B cell (primary cell): ENCODE measurements around the gene AP5B1. TPM values are rescaled to one million over a fixed set of nuclear protein-coding genes. Genes with fewer than 3 reads are reported as not detected.

Experiments
- ATAC-seq: fragments of 200-7000 bp; cut with Tn5 transposase; one replicate; pipeline ENCODE4 v1.10.0; 2021; ENCODE audit warnings: low read depth, mild to moderate bottlenecking, moderate number of reproducible peaks, moderate library complexity
- CTCF ChIA-PET: fragments of 350-600 bp; sonication (Branson Sonifier 250); formaldehyde crosslinking; loops from one replicate; lab custom pipeline; 2021; ENCODE audit warnings: antibody characterized with exemption, inconsistent platforms; lab: Charles Lee
- POLR2A ChIA-PET: fragments of 350-600 bp; sonication (Branson Sonifier 250); formaldehyde crosslinking; loops from one replicate; lab custom pipeline; 2021; ENCODE audit warnings: antibody characterized with exemption; lab: Charles Lee
- DNase-seq: peaks from one replicate; pipeline ENCODE4 v3.0.0; 2013
- H2AFZ ChIP-seq: 2 replicates; pipeline ENCODE4 v1.6.1; 2012; ENCODE audit warnings: mild to moderate bottlenecking, low read depth, low read length; ENCODE audit not compliant: insufficient read depth, poor library complexity, severe bottlenecking
- H3K27ac ChIP-seq, 2 donors: 1 replicate in 1 of 2; 2 replicates in 1 of 2; pipeline ENCODE4 v1.5.1; 2012 to 2013; ENCODE audit warnings: low read length in 2 of 2, mild to moderate bottlenecking in 2 of 2, moderate library complexity in 1 of 2
- H3K27me3 ChIP-seq, 4 experiments: fragments of 200-600 bp in 1 of 4; sonication (generic) in 1 of 4; replicated peaks in 1 of 4; 1 replicate in 2 of 4; 2 replicates in 2 of 4; pipeline versions ENCODE4 v1.6.1 to v1.7.0; 2013 to 2016; ENCODE audit warnings: low read length in 3 of 4, mild to moderate bottlenecking in 2 of 4, mixed read lengths in 1 of 4, moderate library complexity in 1 of 4; ENCODE audit not compliant: insufficient read depth in 4 of 4, control insufficient read depth in 3 of 4; ENCODE audit errors: control extremely low read depth in 1 of 4
- H3K36me3 ChIP-seq, 2 experiments: replicated peaks in 1 of 2; 1 replicate in 1 of 2; 2 replicates in 1 of 2; pipeline versions ENCODE4 v1.6.1 to v1.7.1; 2013; ENCODE audit warnings: low read length in 1 of 2; ENCODE audit not compliant: insufficient read depth in 2 of 2, control insufficient read depth in 1 of 2; ENCODE audit errors: control extremely low read depth in 1 of 2, extremely low read depth in 1 of 2
- H3K4me1 ChIP-seq, 2 donors: fragments of 200-600 bp in 1 of 2; sonication (generic) in 1 of 2; 1 replicate in 1 of 2; 2 replicates in 1 of 2; pipeline versions ENCODE4 v1.5.1 to v1.6.1; 2013 to 2017; ENCODE audit warnings: low read length in 2 of 2; ENCODE audit not compliant: control insufficient read depth in 2 of 2, insufficient read depth in 2 of 2
- H3K4me2 ChIP-seq: replicated peaks from 2 replicates; pipeline ENCODE3; 2012; ENCODE audit warnings: mild to moderate bottlenecking, low read depth, low read length; ENCODE audit not compliant: poor library complexity, severe bottlenecking
- H3K4me3 ChIP-seq, 5 experiments: fragments of 200-600 bp in 1 of 5; sonication (generic) in 1 of 5; 1 replicate in 3 of 5; 2 replicates in 2 of 5; pipeline versions ENCODE4 v1.5.1 to v1.7.0; 2011 to 2016; ENCODE audit warnings: low read length in 4 of 5, mild to moderate bottlenecking in 4 of 5, low read depth in 2 of 5, control low read depth in 1 of 5, moderate library complexity in 1 of 5; ENCODE audit not compliant: insufficient read depth in 1 of 5; ENCODE audit errors: control extremely low read depth in 1 of 5, extremely low read depth in 1 of 5
- H3K79me2 ChIP-seq: fragments of 200-600 bp; sonication (generic); one replicate; pipeline ENCODE4 v1.6.0; 2016; ENCODE audit warnings: low read length; ENCODE audit not compliant: control insufficient read depth, insufficient read depth
- H3K9ac ChIP-seq: fragments of 200-600 bp; sonication (generic); 2 replicates; pipeline ENCODE4 v1.6.1; 2017; ENCODE audit warnings: mild to moderate bottlenecking, low read length, moderate library complexity
- H3K9me3 ChIP-seq, 3 donors: one replicate each; pipeline versions ENCODE4 v1.6.1 to v1.7.1; 2013; ENCODE audit warnings: low read length in 2 of 3; ENCODE audit not compliant: control insufficient read depth in 2 of 3, insufficient read depth in 1 of 3; ENCODE audit errors: control extremely low read depth in 1 of 3
- H4K20me1 ChIP-seq: 2 replicates; pipeline ENCODE4 v1.6.0; 2012; ENCODE audit warnings: mild to moderate bottlenecking, low read length; ENCODE audit not compliant: insufficient read depth, control insufficient read depth, poor library complexity, severe bottlenecking
- H3K27ac Mint-ChIP-seq: one replicate; pipeline ENCODE4 v1.8.0; 2021; ENCODE audit warnings: mixed read lengths
- H3K27me3 Mint-ChIP-seq: one replicate; pipeline ENCODE4 v1.8.0; 2021; ENCODE audit warnings: mixed read lengths
- H3K4me1 Mint-ChIP-seq: one replicate; pipeline ENCODE4 v1.8.0; 2021; ENCODE audit warnings: mixed read lengths
- H3K4me3 Mint-ChIP-seq: one replicate; pipeline ENCODE4 v1.8.0; 2021; ENCODE audit warnings: mixed read lengths
- H3K9me3 Mint-ChIP-seq: one replicate; pipeline ENCODE4 v1.8.0; 2022; ENCODE audit warnings: mixed read lengths; ENCODE audit not compliant: insufficient read depth
- EZH2 ChIP-seq: IDR thresholded peaks from 2 replicates; pipeline ENCODE4 v1.6.1; 2012; ENCODE audit warnings: borderline replicate concordance, low read depth, mild to moderate bottlenecking, moderate library complexity, low read length; ENCODE audit not compliant: insufficient read depth, poor library complexity, severe bottlenecking
- WGBS: methylation state at CpG from one replicate; pipeline ENCODE4 v1.1.5; 2013; ENCODE audit warnings: missing lambda C conversion rate; ENCODE audit not compliant: insufficient coverage; 5-methylcytosine and 5-hydroxymethylcytosine counted together
- intact Hi-C: fragments of 100-400 bp; cut with micrococcal nuclease; formaldehyde crosslinking; loops from one replicate; pipeline ENCODE4 v1.10.0; 2022
- polyA plus RNA-seq: library from polyadenylated mRNA; depleted of rRNA; stranded (reverse); fragments of >200 nt; gene quantifications from 2 replicates; pipeline ENCODE4 v1.2.3, GENCODE V29; 2012
- total RNA-seq, 2 donors: library from RNA; stranded (reverse); fragments of 120-200 nt in 1 of 2; gene quantifications; 1 replicate in 1 of 2; 2 replicates in 1 of 2; pipeline versions ENCODE4 v1.2.3 to v1.2.4, GENCODE V29; 2013 to 2022
- TF ChIP-seq, protein P1 (sequence below): fragments of 200-600 bp; IDR thresholded peaks from one replicate; pipeline ENCODE4 v1.8.0; 2022; ENCODE audit warnings: antibody characterized with exemption, mild to moderate bottlenecking

Gene AP5B1
- total and polyA plus RNA-seq, 2 donors (not counting 1 experiment from before 2014, with no cell fraction given), result 9.6 to 25.2 TPM

GRCh38 chr11:65771589-65772112, 9.1 kb downstream of the AP5B1 start:
- Histone ChIP-seq H3K79me2 (peaks cover 13% of the 10 kb centered on the region), H4K20me1 (peaks cover 12% of the 10 kb centered on the region), H3K27me3 (no peaks in the 10 kb centered on the region), H3K9me3 (no peaks in the 10 kb centered on the region), H2AFZ (no peak overlapping the region), H3K4me1 (peaks cover 0 to 4% of the 10 kb centered on the region in 2 donors), H3K4me2 (no peak overlapping the region), H3K9ac (no peak overlapping the region), H3K27ac (no peak overlapping the region), H3K36me3 (no peaks in the 10 kb centered on the region), H3K4me3 (no peak overlapping the region)
- Mint-ChIP-seq H3K4me3 (no peak overlapping the region), H3K9me3 (no peaks in the 10 kb centered on the region), H3K27ac (no peak overlapping the region), H3K4me1 (peaks cover 10% of the 10 kb centered on the region), H3K27me3 (no peaks in the 10 kb centered on the region)
- POLR2A ChIA-PET, result no interaction called here
- WGBS, result 75% methylated on average over 5 of the region's 6 CpGs
- intact Hi-C loops, result no loop called here
- DNase-seq (no peak), ATAC-seq (no peak)
- TF ChIP-seq, protein P1, sequence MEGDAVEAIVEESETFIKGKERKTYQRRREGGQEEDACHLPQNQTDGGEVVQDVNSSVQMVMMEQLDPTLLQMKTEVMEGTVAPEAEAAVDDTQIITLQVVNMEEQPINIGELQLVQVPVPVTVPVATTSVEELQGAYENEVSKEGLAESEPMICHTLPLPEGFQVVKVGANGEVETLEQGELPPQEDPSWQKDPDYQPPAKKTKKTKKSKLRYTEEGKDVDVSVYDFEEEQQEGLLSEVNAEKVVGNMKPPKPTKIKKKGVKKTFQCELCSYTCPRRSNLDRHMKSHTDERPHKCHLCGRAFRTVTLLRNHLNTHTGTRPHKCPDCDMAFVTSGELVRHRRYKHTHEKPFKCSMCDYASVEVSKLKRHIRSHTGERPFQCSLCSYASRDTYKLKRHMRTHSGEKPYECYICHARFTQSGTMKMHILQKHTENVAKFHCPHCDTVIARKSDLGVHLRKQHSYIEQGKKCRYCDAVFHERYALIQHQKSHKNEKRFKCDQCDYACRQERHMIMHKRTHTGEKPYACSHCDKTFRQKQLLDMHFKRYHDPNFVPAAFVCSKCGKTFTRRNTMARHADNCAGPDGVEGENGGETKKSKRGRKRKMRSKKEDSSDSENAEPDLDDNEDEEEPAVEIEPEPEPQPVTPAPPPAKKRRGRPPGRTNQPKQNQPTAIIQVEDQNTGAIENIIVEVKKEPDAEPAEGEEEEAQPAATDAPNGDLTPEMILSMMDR, result no peak
- no peak for TF ChIP-seq EZH2
- CTCF ChIA-PET, result interaction anchor here (0.6 to 3.1 kb wide), 6 partner anchors 8 to 214 kb away, joined by 3 to 29 read pairs (median 16); partner anchors contain the start of gene AP5B1

GRCh38 chr11:65770951-65771567, 9.7 kb downstream of the AP5B1 start:
- Histone ChIP-seq H3K9ac (no peak overlapping the region), H3K27me3 (no peaks in the 10 kb centered on the region), H3K4me3 (no peak overlapping the region), H3K4me2 (no peak overlapping the region), H3K9me3 (no peaks in the 10 kb centered on the region), H3K79me2 (peaks cover 13% of the 10 kb centered on the region), H4K20me1 (peaks cover 12% of the 10 kb centered on the region), H2AFZ (no peak overlapping the region), H3K27ac (no peak overlapping the region), H3K36me3 (no peaks in the 10 kb centered on the region), H3K4me1 (peaks cover 0 to 4% of the 10 kb centered on the region in 2 donors)
- Mint-ChIP-seq H3K9me3 (no peaks in the 10 kb centered on the region), H3K4me3 (no peak overlapping the region), H3K4me1 (peaks cover 7% of the 10 kb centered on the region), H3K27me3 (no peaks in the 10 kb centered on the region), H3K27ac (no peak overlapping the region)
- ATAC-seq (no peak), DNase-seq (no peak)
- WGBS, result 97% methylated on average over 8 of the region's 12 CpGs
- POLR2A ChIA-PET, result interaction anchor here (0.6 kb wide), 1 partner anchor 1821 kb away, joined by 9 read pairs; no protein-coding TSS in a partner anchor
- intact Hi-C loops, result loop anchor here (1.0 kb wide), 1 partner anchor 60 kb away; no protein-coding TSS in a partner anchor
- TF ChIP-seq, protein P1, result no peak
- no peak for TF ChIP-seq EZH2
- CTCF ChIA-PET, result interaction anchor here (0.6 to 3.1 kb wide), 15 partner anchors 9 to 473 kb away, joined by 3 to 29 read pairs (median 4); partner anchors contain the start of genes AP5B1 and SIPA1
